Osteocyte (in vitro differentiated cells): ENCODE results near the gene ARHGAP9. TPM values are rescaled to one million over a fixed set of nuclear protein-coding genes. Genes with fewer than 3 reads are reported as not detected.
A peak's percentile ranks its signal among the peaks of the same experiment; 100 is the strongest.

Experiments
- DNase-seq: peaks from one replicate; pipeline ENCODE4 v3.0.0; 2021; ENCODE audit warnings: mixed read lengths; ENCODE audit not compliant: unreplicated experiment; ENCODE audit errors: extremely low spot score
- H3K27ac Mint-ChIP-seq: one replicate; pipeline ENCODE4 v1.8.0; 2021; ENCODE audit warnings: mild to moderate bottlenecking, mixed read lengths; ENCODE audit not compliant: unreplicated experiment
- H3K27me3 Mint-ChIP-seq: one replicate; pipeline ENCODE4 v1.8.0; 2021; ENCODE audit warnings: mixed read lengths; ENCODE audit not compliant: unreplicated experiment
- H3K36me3 Mint-ChIP-seq: one replicate; pipeline ENCODE4 v1.8.0; 2021; ENCODE audit warnings: mixed read lengths; ENCODE audit not compliant: unreplicated experiment
- H3K4me1 Mint-ChIP-seq: one replicate; pipeline ENCODE4 v1.8.0; 2021; ENCODE audit warnings: mixed read lengths; ENCODE audit not compliant: unreplicated experiment
- H3K4me3 Mint-ChIP-seq: one replicate; pipeline ENCODE4 v1.8.0; 2021; ENCODE audit warnings: mild to moderate bottlenecking, moderate library complexity, mixed read lengths; ENCODE audit not compliant: unreplicated experiment
- H3K9me3 Mint-ChIP-seq: one replicate; pipeline ENCODE4 v1.8.0; 2021; ENCODE audit warnings: mixed read lengths; ENCODE audit not compliant: unreplicated experiment
- CTCF ChIP-seq: fragments of 200-600 bp; sonication (generic); IDR thresholded peaks from 2 replicates; pipeline ENCODE4 v1.5.0; 2021; ENCODE audit warnings: antibody characterized with exemption, mild to moderate bottlenecking, moderate library complexity
- total RNA-seq: library from RNA; stranded (reverse); gene quantifications from 2 replicates; pipeline ENCODE4 v1.2.1, GENCODE V29; 2021

Gene ARHGAP9
- total RNA-seq, 1 donor from 2014 or later, result 1.5 TPM

- no peak within 1 kb of the TSS for H3K4me3 Mint-ChIP-seq
- TF ChIP-seq CTCF, result no peak
- H3K9me3 Mint-ChIP-seq, result no peaks in the 10 kb centered on the region
- no peaks in the 10 kb centered on the region for H3K27me3 Mint-ChIP-seq
- no peaks in the 10 kb centered on the region for H3K36me3 Mint-ChIP-seq
- peaks cover 37% of the 10 kb centered on the region for H3K4me1 Mint-ChIP-seq
- no peak for DNase-seq
- peak within 1 kb of the TSS; percentile 75 for H3K27ac Mint-ChIP-seq
These were observed 24.9 kb downstream of the ARHGAP9 start, which contains the start of gene INHBE for GRCh38 chr12:57454566-57455373. INHBE (plus strand) TSS chr12:57455307; CDS start chr12:57455537, 230 bp downstream.

- no peaks in the 10 kb centered on the region for H3K9me3 Mint-ChIP-seq
- no peaks in the 10 kb centered on the region for H3K36me3 Mint-ChIP-seq
- no peak for TF ChIP-seq CTCF
- H3K27ac Mint-ChIP-seq, result peak overlapping the region; percentile 75
- no peaks in the 10 kb centered on the region for H3K27me3 Mint-ChIP-seq
- H3K4me1 Mint-ChIP-seq, result peaks cover 36% of the 10 kb centered on the region
- H3K4me3 Mint-ChIP-seq, result no peak overlapping the region
- DNase-seq, result no peak
These were observed 25.5 kb downstream of the ARHGAP9 start for GRCh38 chr12:57454213-57454565.

- H3K4me3 Mint-ChIP-seq, result no peak overlapping the region
- no peaks in the 10 kb centered on the region for H3K9me3 Mint-ChIP-seq
- no peak overlapping the region for H3K27ac Mint-ChIP-seq
- peak; percentile 91 for TF ChIP-seq CTCF
- DNase-seq, result peak; percentile 92
- no peaks in the 10 kb centered on the region for H3K27me3 Mint-ChIP-seq
- H3K36me3 Mint-ChIP-seq, result no peaks in the 10 kb centered on the region
- H3K4me1 Mint-ChIP-seq, result peaks cover 30% of the 10 kb centered on the region
These were observed 26.6 kb downstream of the ARHGAP9 start for GRCh38 chr12:57452937-57453509.

GRCh38 chr12:57452181-57452936, 27.3 kb downstream of the ARHGAP9 start:
- no peaks in the 10 kb centered on the region for H3K9me3 Mint-ChIP-seq
- no peak for DNase-seq
- H3K27me3 Mint-ChIP-seq, result no peaks in the 10 kb centered on the region
- no peaks in the 10 kb centered on the region for H3K36me3 Mint-ChIP-seq
- H3K27ac Mint-ChIP-seq, result no peak overlapping the region
- H3K4me3 Mint-ChIP-seq, result no peak overlapping the region
- TF ChIP-seq CTCF, result no peak
- peaks cover 28% of the 10 kb centered on the region for H3K4me1 Mint-ChIP-seq
